ENCODE results near the gene PTGES.

GRCh38 chr9:129717991-129718390 is 34.9 kb downstream of the PTGES start:
- no peak for TF ChIP-seq CTCF (IDR thresholded peaks at IDR 0.05; ENCODE audit: low read depth, low read length)
- no peak for TF ChIP-seq EZH2phosphoT487 (IDR thresholded peaks at IDR 0.05; ENCODE audit: low read depth)
